GM12801 (cell line): ENCODE results near the gene STUM.

Experiments used
- TF ChIP-seq, protein P1 (sequence below): IDR thresholded peaks from one replicate; pipeline ENCODE4 v1.5.1; 2011; ENCODE audit warnings: control low read depth; ENCODE audit not compliant: insufficient read length; ENCODE audit errors: extremely low read depth

Gene STUM

DNA sequence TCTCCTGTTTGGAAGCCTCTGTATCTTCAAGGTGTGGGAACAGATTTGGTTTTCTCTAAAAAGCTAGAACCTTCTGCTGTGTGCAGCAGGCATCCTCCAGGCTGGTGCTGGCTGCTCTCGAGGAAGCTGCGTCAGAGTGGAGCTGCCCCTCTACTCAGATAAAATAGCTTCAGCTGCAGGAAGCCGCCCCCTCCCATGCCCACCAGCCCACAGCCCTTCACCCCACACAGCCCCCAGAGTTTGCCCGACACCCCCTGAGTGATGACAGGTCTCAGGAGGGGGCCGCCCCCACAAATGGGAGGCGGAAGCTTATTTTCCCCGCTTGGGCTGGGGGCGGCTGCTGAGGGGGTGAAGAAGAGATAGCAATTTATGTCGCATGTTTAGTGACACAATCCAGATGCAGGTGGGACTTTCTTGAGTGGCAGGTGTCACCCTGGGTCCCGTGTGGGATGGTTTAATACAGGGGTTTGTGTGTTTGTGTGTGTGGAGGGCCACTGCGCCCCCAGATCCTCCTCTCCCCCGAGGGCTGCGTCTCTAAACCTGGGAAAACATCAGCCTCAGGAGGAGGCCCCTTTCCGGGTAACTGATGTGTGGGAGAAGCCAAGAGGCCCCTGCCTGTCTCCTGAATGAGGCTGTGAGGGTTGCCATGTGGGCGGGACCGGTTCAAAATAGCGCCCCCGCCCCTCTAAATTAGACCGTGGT lies 55.4 kb downstream of the STUM start:
- TF ChIP-seq, protein P1, sequence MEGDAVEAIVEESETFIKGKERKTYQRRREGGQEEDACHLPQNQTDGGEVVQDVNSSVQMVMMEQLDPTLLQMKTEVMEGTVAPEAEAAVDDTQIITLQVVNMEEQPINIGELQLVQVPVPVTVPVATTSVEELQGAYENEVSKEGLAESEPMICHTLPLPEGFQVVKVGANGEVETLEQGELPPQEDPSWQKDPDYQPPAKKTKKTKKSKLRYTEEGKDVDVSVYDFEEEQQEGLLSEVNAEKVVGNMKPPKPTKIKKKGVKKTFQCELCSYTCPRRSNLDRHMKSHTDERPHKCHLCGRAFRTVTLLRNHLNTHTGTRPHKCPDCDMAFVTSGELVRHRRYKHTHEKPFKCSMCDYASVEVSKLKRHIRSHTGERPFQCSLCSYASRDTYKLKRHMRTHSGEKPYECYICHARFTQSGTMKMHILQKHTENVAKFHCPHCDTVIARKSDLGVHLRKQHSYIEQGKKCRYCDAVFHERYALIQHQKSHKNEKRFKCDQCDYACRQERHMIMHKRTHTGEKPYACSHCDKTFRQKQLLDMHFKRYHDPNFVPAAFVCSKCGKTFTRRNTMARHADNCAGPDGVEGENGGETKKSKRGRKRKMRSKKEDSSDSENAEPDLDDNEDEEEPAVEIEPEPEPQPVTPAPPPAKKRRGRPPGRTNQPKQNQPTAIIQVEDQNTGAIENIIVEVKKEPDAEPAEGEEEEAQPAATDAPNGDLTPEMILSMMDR = no peak

- TF ChIP-seq, protein P1 = no peak
Measured at GRCh38 chr1:226604560-226605317, 56.2 kb downstream of the STUM start.

GRCh38 chr1:226605318-226605950 lies 56.9 kb downstream of the STUM start:
- TF ChIP-seq, protein P1 = no peak

- TF ChIP-seq, protein P1 = no peak
Measured at GRCh38 chr1:226606311-226607267, 58.0 kb downstream of the STUM start.

DNA sequence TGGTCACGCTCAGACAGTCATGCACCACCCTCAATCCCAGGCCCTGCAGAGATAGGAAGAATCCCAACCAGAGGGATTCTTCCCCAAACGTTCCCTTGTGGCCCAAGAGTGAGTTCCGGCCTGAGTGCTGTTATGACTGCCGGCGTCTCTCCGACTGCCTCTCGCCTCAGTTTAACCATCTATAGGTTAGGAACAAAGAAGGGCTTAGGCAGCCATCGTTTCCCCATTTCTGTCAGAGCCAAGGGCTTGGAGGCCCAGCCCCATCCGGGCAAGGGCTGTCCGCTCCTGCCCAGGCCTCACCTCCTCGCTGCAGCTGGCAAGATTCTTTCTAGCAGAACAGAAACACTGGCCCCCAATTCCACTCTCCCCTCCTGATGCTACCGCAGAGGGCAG lies 58.7 kb downstream of the STUM start:
- TF ChIP-seq, protein P1 = no peak

DNA sequence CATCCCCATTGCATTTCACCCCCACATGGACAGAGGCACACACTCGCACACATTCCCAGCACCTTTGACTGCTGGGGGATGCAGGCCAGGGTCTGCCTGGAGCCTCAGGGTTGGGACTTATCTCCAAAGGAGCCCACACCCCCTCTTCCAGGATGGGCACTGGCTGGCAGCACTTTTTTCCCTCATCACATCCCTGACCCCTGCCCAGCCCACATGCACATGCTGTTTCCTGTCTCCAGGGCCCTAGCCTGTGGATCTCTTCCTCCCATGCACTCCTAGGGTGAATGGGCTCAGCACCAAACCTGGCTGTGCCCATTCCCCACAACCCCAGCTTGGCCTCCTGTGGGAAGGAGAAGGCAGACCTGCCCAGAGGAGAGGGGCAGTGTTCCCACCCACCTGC lies 59.3 kb downstream of the STUM start:
- TF ChIP-seq, protein P1 = no peak
